ENCODE results near the gene SPZ1. TPM values are rescaled to one million over a fixed set of nuclear protein-coding genes. Genes with fewer than 3 reads are reported as not detected.
"Not testable (repeated sequence)": the region's sequence is repeated elsewhere in the genome, so short reads cannot be mapped to it uniquely, and the experiment has no call there.

Gene SPZ1
- total RNA-seq (2021) (not detected in 2 replicates), Bru-seq, nascent RNA (not detected), BruChase-seq, experiment 1, labeled RNA remaining after a 2-hour chase (not detected), BruChase-seq, experiment 2, labeled RNA remaining after a 6-hour chase (not detected)
- long read RNA-seq = 0 reads

- POLR2A ChIA-PET (ENCODE audit: unreplicated experiment) = no interaction called here
- H3K4me1 ChIP-seq (replicated peaks; ENCODE audit: insufficient read depth) = no peaks in the 10 kb centered on the region
- no peaks in the 10 kb centered on the region for H3K36me3 ChIP-seq (ENCODE audit: low read depth)
- H3K27me3 ChIP-seq (ENCODE audit: insufficient read depth, low read depth) = no peaks in the 10 kb centered on the region
- no peak within 1 kb of the TSS for H3K4me2 ChIP-seq
- H3F3A ChIP-seq (ENCODE audit: insufficient read depth, low read depth) = no peaks in the 10 kb centered on the region
- no peak within 1 kb of the TSS for H3K27ac ChIP-seq
- H2AFZ ChIP-seq = no peak within 1 kb of the TSS
- TF ChIP-seq, protein P1, sequence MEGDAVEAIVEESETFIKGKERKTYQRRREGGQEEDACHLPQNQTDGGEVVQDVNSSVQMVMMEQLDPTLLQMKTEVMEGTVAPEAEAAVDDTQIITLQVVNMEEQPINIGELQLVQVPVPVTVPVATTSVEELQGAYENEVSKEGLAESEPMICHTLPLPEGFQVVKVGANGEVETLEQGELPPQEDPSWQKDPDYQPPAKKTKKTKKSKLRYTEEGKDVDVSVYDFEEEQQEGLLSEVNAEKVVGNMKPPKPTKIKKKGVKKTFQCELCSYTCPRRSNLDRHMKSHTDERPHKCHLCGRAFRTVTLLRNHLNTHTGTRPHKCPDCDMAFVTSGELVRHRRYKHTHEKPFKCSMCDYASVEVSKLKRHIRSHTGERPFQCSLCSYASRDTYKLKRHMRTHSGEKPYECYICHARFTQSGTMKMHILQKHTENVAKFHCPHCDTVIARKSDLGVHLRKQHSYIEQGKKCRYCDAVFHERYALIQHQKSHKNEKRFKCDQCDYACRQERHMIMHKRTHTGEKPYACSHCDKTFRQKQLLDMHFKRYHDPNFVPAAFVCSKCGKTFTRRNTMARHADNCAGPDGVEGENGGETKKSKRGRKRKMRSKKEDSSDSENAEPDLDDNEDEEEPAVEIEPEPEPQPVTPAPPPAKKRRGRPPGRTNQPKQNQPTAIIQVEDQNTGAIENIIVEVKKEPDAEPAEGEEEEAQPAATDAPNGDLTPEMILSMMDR (conservative IDR thresholded peaks at IDR 0.05) = no peak
- no peak for TF ChIP-seq EZH2 (IDR thresholded peaks at IDR 0.05; ENCODE audit: low read depth)
- no peaks in the 10 kb centered on the region for H3K9me2 ChIP-seq (ENCODE audit: insufficient read depth)
- no TSS peak for BruUV-seq (replicated peaks)
- H3K79me2 ChIP-seq (ENCODE audit: low read depth) = no peaks in the 10 kb centered on the region
- H3K9me3 ChIP-seq (ENCODE audit: insufficient read depth, low read depth) = no peaks in the 10 kb centered on the region
- H4K20me1 ChIP-seq (ENCODE audit: insufficient read depth) = no peaks in the 10 kb centered on the region
- CTCF ChIA-PET = no interaction called here
- intact Hi-C loops (cut with micrococcal nuclease; ENCODE audit: unreplicated experiment) = no loop called here
- H3K4me3 ChIP-seq = no peak within 1 kb of the TSS
- no peak for DNase-seq
Measured at GRCh38 chr5:80319702-80320101, at the start of gene SPZ1. Gene SPZ1 (plus strand): TSS chr5:80320002. CDS start chr5:80320216, 214 bp downstream.

GRCh38 chr5:80270543-80270942 is 49.3 kb upstream of the SPZ1 start:
- POLR2A ChIA-PET (ENCODE audit: unreplicated experiment); H2AFZ ChIP-seq; H4K20me1 ChIP-seq (ENCODE audit: insufficient read depth); H3K27ac ChIP-seq; BruUV-seq (replicated peaks); H3K27me3 ChIP-seq (ENCODE audit: insufficient read depth, low read depth); H3K4me2 ChIP-seq; H3K9me3 ChIP-seq (ENCODE audit: insufficient read depth, low read depth); intact Hi-C loops (cut with micrococcal nuclease; ENCODE audit: unreplicated experiment); H3K9me2 ChIP-seq (ENCODE audit: insufficient read depth); H3K36me3 ChIP-seq (ENCODE audit: low read depth); H3K79me2 ChIP-seq (ENCODE audit: low read depth); DNase-seq; H3K4me3 ChIP-seq: not testable (repeated sequence)
- Histone ChIP-seq H3K4me1 (replicated peaks; ENCODE audit: insufficient read depth) (peaks cover 22% of the 10 kb centered on the region), H3F3A (ENCODE audit: insufficient read depth, low read depth) (peaks cover 15% of the 10 kb centered on the region; the same call in 1 of the 2 replicates)
- CTCF ChIA-PET = interaction anchor here (1.2 kb wide), 1 partner anchor 179 kb away, joined by 15 read pairs; no protein-coding TSS in a partner anchor

DNA sequence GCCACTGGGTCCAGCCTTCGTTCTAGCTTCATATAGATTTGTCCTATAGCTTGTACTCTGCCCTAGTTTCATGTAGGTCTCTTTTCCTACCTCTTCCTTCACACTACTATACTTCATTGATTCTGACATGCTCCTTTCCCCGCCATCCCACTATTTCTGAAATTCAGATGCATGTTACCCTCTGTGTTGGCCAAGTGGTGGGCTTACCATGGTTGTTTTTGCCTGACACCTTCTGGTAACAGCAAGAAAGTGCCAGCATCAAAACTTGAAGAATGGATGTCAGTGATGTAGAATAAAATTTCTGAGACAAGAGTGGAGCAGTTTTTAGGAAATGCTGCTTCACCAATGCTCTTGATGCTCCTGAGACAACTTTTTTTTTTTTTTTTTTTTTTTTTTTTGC is 44.5 kb upstream of the SPZ1 start:
- TF ChIP-seq, protein P1 (conservative IDR thresholded peaks at IDR 0.05) = peak; percentile 50; the same call in 1 of the 2 replicates
- no peak for TF ChIP-seq EZH2 (IDR thresholded peaks at IDR 0.05; ENCODE audit: low read depth)
- CTCF ChIA-PET = interaction anchor here (0.7 kb wide), 1 partner anchor 14 kb away, joined by 5 read pairs; no protein-coding TSS in a partner anchor
- H3K9me3 ChIP-seq (ENCODE audit: insufficient read depth, low read depth) = no peaks in the 10 kb centered on the region
- H3K36me3 ChIP-seq (ENCODE audit: low read depth) = no peaks in the 10 kb centered on the region
- no peak overlapping the region for H3K4me3 ChIP-seq
- POLR2A ChIA-PET (ENCODE audit: unreplicated experiment) = interaction anchor here (0.5 kb wide), 1 partner anchor 19 kb away, joined by 4 read pairs; no protein-coding TSS in a partner anchor
- H3K79me2 ChIP-seq (ENCODE audit: low read depth) = no peaks in the 10 kb centered on the region
- intact Hi-C loops (cut with micrococcal nuclease; ENCODE audit: unreplicated experiment) = loop anchor here (1.0 kb wide), 1 partner anchor 184 kb away; no protein-coding TSS in a partner anchor
- no peaks in the 10 kb centered on the region for H3K27me3 ChIP-seq (ENCODE audit: insufficient read depth, low read depth)
- H2AFZ ChIP-seq = no peak overlapping the region
- peaks cover 3% of the 10 kb centered on the region; the same call in 1 of the 2 replicates for H3K4me1 ChIP-seq (replicated peaks; ENCODE audit: insufficient read depth)
- DNase-seq = no peak
- no peak overlapping the region for H3K4me2 ChIP-seq
- H4K20me1 ChIP-seq (ENCODE audit: insufficient read depth) = no peaks in the 10 kb centered on the region
- no peaks in the 10 kb centered on the region for H3K9me2 ChIP-seq (ENCODE audit: insufficient read depth)
- no peaks in the 10 kb centered on the region; the same call in 1 of the 2 replicates for H3F3A ChIP-seq (ENCODE audit: insufficient read depth, low read depth)
- no peak overlapping the region for H3K27ac ChIP-seq
- BruUV-seq (replicated peaks) = no TSS peak

DNA sequence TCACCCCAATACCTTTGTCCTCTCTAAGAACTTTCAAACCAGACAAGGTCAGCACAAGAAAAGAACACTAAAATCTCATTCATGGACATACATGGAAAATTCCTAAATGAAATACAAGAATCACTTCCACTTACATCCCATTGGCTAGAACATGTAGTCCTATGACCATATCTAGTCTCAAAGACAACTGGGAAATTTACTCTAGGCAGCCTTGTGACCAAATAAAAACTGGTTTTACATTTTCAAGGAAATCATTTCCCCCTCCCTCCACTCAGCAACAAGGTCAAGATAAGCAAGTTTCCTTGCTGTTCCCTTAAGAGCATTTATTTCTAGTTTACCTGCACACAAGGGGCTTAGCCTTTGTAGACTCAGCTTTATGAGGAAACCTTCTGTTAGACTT is 43.6 kb upstream of the SPZ1 start:
- H3K9me3 ChIP-seq (ENCODE audit: insufficient read depth, low read depth) = no peaks in the 10 kb centered on the region
- TF ChIP-seq, protein P1 (conservative IDR thresholded peaks at IDR 0.05) = no peak
- no peak for TF ChIP-seq EZH2 (IDR thresholded peaks at IDR 0.05; ENCODE audit: low read depth)
- ChIA-PET POLR2A (ENCODE audit: unreplicated experiment) (no interaction called here), CTCF (no interaction called here)
- no peaks in the 10 kb centered on the region for H3K9me2 ChIP-seq (ENCODE audit: insufficient read depth)
- no peak for DNase-seq
- intact Hi-C loops (cut with micrococcal nuclease; ENCODE audit: unreplicated experiment) = no loop called here
- H3K4me3 ChIP-seq = no peak overlapping the region
- no peaks in the 10 kb centered on the region for H3F3A ChIP-seq (ENCODE audit: insufficient read depth, low read depth)
- H3K79me2 ChIP-seq (ENCODE audit: low read depth) = no peaks in the 10 kb centered on the region
- H4K20me1 ChIP-seq (ENCODE audit: insufficient read depth) = no peaks in the 10 kb centered on the region
- BruUV-seq (replicated peaks) = no TSS peak
- H3K27me3 ChIP-seq (ENCODE audit: insufficient read depth, low read depth) = no peaks in the 10 kb centered on the region
- H3K4me1 ChIP-seq (replicated peaks; ENCODE audit: insufficient read depth) = peaks cover 3% of the 10 kb centered on the region; the same call in 1 of the 2 replicates
- no peak overlapping the region for H2AFZ ChIP-seq
- no peaks in the 10 kb centered on the region for H3K36me3 ChIP-seq (ENCODE audit: low read depth)
- no peak overlapping the region for H3K27ac ChIP-seq
- H3K4me2 ChIP-seq = no peak overlapping the region
